GM20431 (cell line): ENCODE results near the gene PKIG.
"Not testable (repeated sequence)": the region's sequence is repeated elsewhere in the genome, so short reads cannot be mapped to it uniquely, and the experiment has no call there.

Source experiments
- in situ Hi-C: fragments of 300-500 bp; cut with MseI, MboI; formaldehyde crosslinking; loops from one replicate; pipeline ENCODE4 v1.15.0; 2020; ENCODE audit warnings: low sequenced_read_pairs; ENCODE audit not compliant: unreplicated experiment

The PKIG gene

GRCh38 chr20:44582311-44583025, at the start of gene PKIG:
TSS of gene PKIG (plus strand) at chr20:44582579. CDS start at chr20:44614557, 31,978 bp downstream.
- in situ Hi-C loops: no loop called here

GRCh38 chr20:44532981-44533331, 49.4 kb upstream of the PKIG start:
- in situ Hi-C loops: no loop called here

- in situ Hi-C loops: no loop called here
These were observed 48.5 kb upstream of the PKIG start for GRCh38 chr20:44533928-44534327.

- in situ Hi-C loops: no loop called here
These were observed 46.2 kb upstream of the PKIG start for GRCh38 chr20:44536175-44536574.

GRCh38 chr20:44537993-44538392, 44.4 kb upstream of the PKIG start:
- in situ Hi-C loops: no loop called here

GRCh38 chr20:44540834-44541233, 41.5 kb upstream of the PKIG start:
- in situ Hi-C loops: no loop called here

- in situ Hi-C loops: no loop called here
These were observed 40.4 kb upstream of the PKIG start for GRCh38 chr20:44541992-44542391.

GRCh38 chr20:44542890-44543289, 39.5 kb upstream of the PKIG start:
- in situ Hi-C loops: no loop called here

- in situ Hi-C loops: no loop called here
These were observed 39.0 kb upstream of the PKIG start for GRCh38 chr20:44543358-44543757.

- in situ Hi-C loops: no loop called here
These were observed 38.1 kb upstream of the PKIG start for GRCh38 chr20:44544263-44544662.

GRCh38 chr20:44547419-44547818, 35.0 kb upstream of the PKIG start:
- in situ Hi-C loops: no loop called here

GRCh38 chr20:44549123-44549522, 33.3 kb upstream of the PKIG start:
- in situ Hi-C loops: no loop called here

- in situ Hi-C loops: no loop called here
These were observed 30.3 kb upstream of the PKIG start for GRCh38 chr20:44552050-44552449.

GRCh38 chr20:44552568-44552949, 29.8 kb upstream of the PKIG start:
- in situ Hi-C loops: no loop called here

- in situ Hi-C loops: no loop called here
These were observed 29.1 kb upstream of the PKIG start for GRCh38 chr20:44552950-44553908.

GRCh38 chr20:44559302-44559701, 23.1 kb upstream of the PKIG start:
- in situ Hi-C loops: no loop called here

GRCh38 chr20:44560229-44560628, 22.1 kb upstream of the PKIG start:
- in situ Hi-C loops: no loop called here

- in situ Hi-C loops: not testable (repeated sequence)
These were observed 21.6 kb upstream of the PKIG start for GRCh38 chr20:44560818-44561217.

- in situ Hi-C loops: no loop called here
These were observed 20.5 kb upstream of the PKIG start for GRCh38 chr20:44561876-44562275.

GRCh38 chr20:44566018-44566417, 16.4 kb upstream of the PKIG start:
- in situ Hi-C loops: no loop called here

- in situ Hi-C loops: no loop called here
These were observed 15.6 kb upstream of the PKIG start for GRCh38 chr20:44566811-44567210.
